ENCODE data around the gene ELK4.

ELK4 gene

DNA sequence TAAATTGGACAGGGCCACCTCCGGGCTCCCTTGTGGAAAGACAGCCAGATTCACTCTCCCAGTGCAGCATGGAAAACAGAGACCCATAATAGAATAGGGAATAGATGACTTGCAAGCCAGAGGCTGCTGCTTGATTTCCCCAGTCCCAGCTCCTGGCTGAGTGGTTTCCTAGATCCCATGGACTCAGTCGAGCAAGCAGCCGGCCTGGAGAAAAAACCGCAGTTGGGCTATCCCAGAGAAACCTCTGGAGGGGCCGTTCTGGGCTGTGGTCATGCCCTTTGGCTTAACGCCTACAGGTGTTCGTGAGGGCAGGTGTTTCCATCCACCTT, 61.7 kb downstream of the ELK4 start:
- no peak overlapping the region for H3K4me3 ChIP-seq (ENCODE audit: low read length)
- TF ChIP-seq, protein P1, sequence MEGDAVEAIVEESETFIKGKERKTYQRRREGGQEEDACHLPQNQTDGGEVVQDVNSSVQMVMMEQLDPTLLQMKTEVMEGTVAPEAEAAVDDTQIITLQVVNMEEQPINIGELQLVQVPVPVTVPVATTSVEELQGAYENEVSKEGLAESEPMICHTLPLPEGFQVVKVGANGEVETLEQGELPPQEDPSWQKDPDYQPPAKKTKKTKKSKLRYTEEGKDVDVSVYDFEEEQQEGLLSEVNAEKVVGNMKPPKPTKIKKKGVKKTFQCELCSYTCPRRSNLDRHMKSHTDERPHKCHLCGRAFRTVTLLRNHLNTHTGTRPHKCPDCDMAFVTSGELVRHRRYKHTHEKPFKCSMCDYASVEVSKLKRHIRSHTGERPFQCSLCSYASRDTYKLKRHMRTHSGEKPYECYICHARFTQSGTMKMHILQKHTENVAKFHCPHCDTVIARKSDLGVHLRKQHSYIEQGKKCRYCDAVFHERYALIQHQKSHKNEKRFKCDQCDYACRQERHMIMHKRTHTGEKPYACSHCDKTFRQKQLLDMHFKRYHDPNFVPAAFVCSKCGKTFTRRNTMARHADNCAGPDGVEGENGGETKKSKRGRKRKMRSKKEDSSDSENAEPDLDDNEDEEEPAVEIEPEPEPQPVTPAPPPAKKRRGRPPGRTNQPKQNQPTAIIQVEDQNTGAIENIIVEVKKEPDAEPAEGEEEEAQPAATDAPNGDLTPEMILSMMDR (conservative IDR thresholded peaks at IDR 0.05; ENCODE audit: low read length) = no peak
- no peak for DNase-seq (ENCODE audit: low read depth)

DNA sequence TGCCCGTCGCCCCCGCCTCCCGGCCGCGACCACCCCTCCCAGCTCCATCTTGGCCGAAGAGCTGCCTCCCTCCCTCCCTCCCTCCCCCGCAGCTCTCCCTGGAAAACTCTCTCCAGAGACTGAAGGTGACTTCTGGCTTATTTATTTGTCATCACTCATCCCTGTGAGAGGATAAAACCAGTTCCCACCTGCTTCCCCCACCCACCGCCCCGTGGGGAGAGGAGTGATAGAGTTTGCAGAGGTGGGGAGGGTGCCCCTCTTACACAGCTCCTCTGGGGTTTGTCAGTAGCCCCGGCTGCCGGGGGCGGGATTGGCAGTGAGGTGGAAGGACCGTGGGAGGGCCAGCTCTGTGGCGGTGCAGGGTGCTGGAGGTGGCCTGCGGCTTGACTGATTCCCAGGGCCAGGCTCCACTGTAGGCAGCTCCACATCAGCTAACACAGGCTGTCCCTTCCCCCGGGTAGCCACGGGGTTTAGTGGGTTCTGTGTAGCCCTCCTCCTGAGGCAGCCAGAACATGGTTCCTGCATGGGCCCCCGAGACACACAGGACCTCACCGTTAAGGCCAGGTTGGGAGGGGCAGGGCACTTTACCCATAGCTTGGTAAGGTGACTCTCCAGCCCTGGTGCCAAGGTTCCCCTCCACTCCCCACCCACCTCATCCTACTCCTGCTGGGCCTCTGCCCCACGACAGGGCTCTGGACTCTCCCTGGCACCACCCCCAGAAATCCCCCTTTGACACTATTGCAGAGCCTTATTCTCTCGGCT, 62.2 kb downstream of the ELK4 start:
- TF ChIP-seq, protein P1 (conservative IDR thresholded peaks at IDR 0.05; ENCODE audit: low read length) = no peak
- no peak overlapping the region for H3K4me3 ChIP-seq (ENCODE audit: low read length)
- no peak for DNase-seq (ENCODE audit: low read depth)

DNA sequence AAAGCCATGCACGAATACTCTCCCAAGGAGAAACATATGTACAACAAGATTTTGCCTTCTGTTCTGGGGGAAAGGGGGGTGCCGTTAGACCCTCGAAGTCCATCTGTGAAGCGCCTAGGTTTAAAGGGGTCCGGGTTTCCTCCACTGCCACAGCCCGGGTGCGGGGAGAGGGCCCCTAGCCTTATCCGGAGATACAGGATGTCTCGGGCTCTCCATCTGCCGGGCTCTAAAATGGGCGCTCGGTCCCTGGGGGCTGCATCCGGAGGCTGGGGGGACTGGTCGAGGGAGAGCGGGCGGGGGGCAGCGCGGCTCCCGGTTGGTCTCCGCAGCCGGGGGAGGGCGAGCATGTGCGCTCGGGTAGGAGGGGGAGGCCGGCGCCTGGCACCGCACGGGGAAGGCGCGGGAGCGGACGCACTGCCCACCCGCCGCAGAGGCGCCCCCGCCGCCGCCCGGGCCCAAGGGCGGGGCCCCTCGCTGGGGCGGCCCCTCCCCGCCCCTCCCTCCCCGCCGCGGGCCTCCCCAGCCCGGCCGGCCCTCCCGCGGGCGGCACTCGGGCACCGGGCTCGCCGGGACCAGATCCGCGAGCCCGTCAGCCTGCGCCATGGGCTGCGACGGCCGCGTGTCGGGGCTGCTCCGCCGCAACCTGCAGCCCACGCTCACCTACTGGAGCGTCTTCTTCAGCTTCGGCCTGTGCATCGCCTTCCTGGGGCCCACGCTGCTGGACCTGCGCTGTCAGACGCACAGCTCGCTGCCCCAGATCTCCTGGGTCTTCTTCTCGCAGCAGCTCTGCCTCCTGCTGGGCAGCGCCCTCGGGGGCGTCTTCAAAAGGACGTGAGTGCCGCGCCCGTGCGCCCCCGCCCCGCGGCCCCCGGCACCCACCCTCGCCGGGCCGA, 63.1 kb downstream of the ELK4 start:
- no peak overlapping the region; the same call in 1 of the 2 replicates for H3K4me3 ChIP-seq (ENCODE audit: low read length)

DNA sequence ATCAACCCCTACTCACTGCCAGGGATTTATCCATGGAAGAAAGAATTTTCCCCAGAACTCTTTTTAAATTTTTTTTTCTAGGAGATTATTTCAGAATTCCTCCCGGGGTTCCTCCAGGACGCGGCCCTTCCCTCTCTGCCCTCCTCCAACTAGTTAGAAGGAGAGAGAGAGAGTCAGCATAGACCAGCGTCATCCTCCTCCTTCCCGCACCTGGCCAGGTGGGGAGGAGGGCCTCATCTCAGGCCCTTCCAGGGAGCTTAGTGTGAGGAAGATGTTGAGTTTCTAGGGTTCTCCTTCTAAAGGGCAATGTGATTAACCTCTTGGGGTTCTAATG, 63.7 kb downstream of the ELK4 start:
- TF ChIP-seq, protein P1 (conservative IDR thresholded peaks at IDR 0.05; ENCODE audit: low read length) = no peak
- no peak overlapping the region for H3K4me3 ChIP-seq (ENCODE audit: low read length)
- no peak for DNase-seq (ENCODE audit: low read depth)

More for the DNA sequence above, 63.1 kb downstream of the ELK4 start:
- DNase-seq (ENCODE audit: low read depth) = no peak
- TF ChIP-seq, protein P1 (conservative IDR thresholded peaks at IDR 0.05; ENCODE audit: low read length) = 0 out of 2 replicates have a peak, but pooled peaks have one; percentile 6

DNA sequence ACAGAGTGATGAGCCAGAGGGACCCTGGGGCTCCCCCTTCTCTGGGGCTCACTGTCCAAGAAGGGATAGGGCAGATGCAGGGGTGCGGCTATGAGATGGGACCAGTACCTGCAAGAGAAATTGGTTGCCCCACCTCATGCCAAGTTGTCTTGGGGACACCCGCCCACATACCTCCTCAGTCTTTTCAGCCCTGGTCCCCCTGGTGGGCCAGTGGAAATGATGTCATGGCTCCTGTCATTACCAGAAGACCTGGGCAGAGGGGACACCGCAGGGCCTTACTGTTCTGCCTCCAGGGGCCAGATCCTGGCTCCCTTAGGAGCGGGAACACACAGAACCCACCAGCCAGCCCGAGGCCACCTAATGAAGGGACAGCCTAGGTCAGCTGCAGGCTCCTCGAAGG, 64.1 kb downstream of the ELK4 start:
- DNase-seq (ENCODE audit: low read depth) = no peak
- no peak overlapping the region for H3K4me3 ChIP-seq (ENCODE audit: low read length)
- TF ChIP-seq, protein P1 (conservative IDR thresholded peaks at IDR 0.05; ENCODE audit: low read length) = no peak

DNA sequence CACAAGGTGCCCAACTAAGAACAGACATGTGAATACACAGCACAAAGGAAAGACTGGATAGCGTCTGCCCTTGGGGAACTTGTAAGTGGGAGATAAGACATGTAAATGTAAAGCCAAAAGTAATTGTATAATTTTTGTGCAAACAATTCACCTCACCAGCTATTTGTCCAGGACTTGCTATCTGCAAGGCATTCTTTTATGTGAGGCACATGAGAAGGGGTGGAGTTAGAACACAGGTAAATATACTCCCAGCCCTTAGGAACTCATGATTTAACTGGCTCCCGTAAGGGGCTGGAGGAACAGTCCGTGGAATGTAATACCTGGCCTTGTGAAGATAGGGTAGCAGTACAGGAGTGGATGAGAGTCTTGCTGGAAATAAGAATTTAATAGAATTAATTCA, 66.0 kb downstream of the ELK4 start:
- DNase-seq (ENCODE audit: low read depth) = no peak
- TF ChIP-seq, protein P1 (conservative IDR thresholded peaks at IDR 0.05; ENCODE audit: low read length) = no peak
- H3K4me3 ChIP-seq (ENCODE audit: low read length) = no peak overlapping the region

Data from AG10803 (cell line).